ENCODE results near the gene BAZ2B. TPM values are rescaled to one million over a fixed set of nuclear protein-coding genes. Genes with fewer than 3 reads are reported as not detected.
A peak's percentile ranks its signal among the peaks of the same experiment; 100 is the strongest.

BAZ2B gene
- total RNA-seq, 2 experiments from 2014 or later = 17.9 to 18.5 TPM

GRCh38 chr2:159285433-159285832 is 330.9 kb downstream of the BAZ2B start:
- TF ChIP-seq, protein P1, sequence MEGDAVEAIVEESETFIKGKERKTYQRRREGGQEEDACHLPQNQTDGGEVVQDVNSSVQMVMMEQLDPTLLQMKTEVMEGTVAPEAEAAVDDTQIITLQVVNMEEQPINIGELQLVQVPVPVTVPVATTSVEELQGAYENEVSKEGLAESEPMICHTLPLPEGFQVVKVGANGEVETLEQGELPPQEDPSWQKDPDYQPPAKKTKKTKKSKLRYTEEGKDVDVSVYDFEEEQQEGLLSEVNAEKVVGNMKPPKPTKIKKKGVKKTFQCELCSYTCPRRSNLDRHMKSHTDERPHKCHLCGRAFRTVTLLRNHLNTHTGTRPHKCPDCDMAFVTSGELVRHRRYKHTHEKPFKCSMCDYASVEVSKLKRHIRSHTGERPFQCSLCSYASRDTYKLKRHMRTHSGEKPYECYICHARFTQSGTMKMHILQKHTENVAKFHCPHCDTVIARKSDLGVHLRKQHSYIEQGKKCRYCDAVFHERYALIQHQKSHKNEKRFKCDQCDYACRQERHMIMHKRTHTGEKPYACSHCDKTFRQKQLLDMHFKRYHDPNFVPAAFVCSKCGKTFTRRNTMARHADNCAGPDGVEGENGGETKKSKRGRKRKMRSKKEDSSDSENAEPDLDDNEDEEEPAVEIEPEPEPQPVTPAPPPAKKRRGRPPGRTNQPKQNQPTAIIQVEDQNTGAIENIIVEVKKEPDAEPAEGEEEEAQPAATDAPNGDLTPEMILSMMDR (IDR thresholded peaks at IDR 0.05) = no peak
- peaks cover 20% of the 10 kb centered on the region for H3K36me3 Mint-ChIP-seq (ENCODE audit: low read depth)
- peak overlapping the region; percentile 88 for H3K4me3 ChIP-seq (ENCODE audit: low read length)
- POLR2A ChIA-PET = interaction anchor here (2.2 to 3.4 kb wide), 2 partner anchors 75 to 427 kb away, joined by 7 to 25 read pairs; partner anchors contain the start of gene MARCHF7
- H3K36me3 ChIP-seq (ENCODE audit: insufficient read depth, low read length) = peaks cover 4% of the 10 kb centered on the region
- H3K4me1 Mint-ChIP-seq (ENCODE audit: low read depth) = peaks cover 38% of the 10 kb centered on the region
- DNase-seq = peak in 1 of 14 experiments; percentile 23
- peak overlapping the region; percentile 81 for H3K27ac Mint-ChIP-seq
- peaks cover 20% of the 10 kb centered on the region for H3K4me1 ChIP-seq (ENCODE audit: insufficient read depth, low read length)
- ATAC-seq (ENCODE audit: poor library complexity) = no peak
- H3K4me3 Mint-ChIP-seq = peak overlapping the region; percentile 84
- H3K27ac ChIP-seq (ENCODE audit: low read depth in 1 of 2, low read length in 2 of 2) = no peak overlapping the region
- intact Hi-C loops (cut with DNase I, micrococcal nuclease) = loop anchor here (5.0 to 10.0 kb wide), 4 partner anchors 427 to 1869 kb away; partner anchors contain the start of genes CCDC148 (in 1 of the 2), MARCHF7 (in 1 of the 2) and PKP4 (in 1 of the 2)
- H3K27me3 Mint-ChIP-seq = no peaks in the 10 kb centered on the region
- H3K9me3 ChIP-seq (ENCODE audit: control insufficient read depth in 1 of 2, insufficient read depth in 1 of 2, low read length in 2 of 2) = no peaks in the 10 kb centered on the region
- no peaks in the 10 kb centered on the region for H3K27me3 ChIP-seq (ENCODE audit: control insufficient read depth in 1 of 2, insufficient read depth in 2 of 2, low read length in 2 of 2)
- H3K9me3 Mint-ChIP-seq = no peaks in the 10 kb centered on the region
- CTCF ChIA-PET = no interaction called here

GRCh38 chr2:159283529-159283928 is 332.8 kb downstream of the BAZ2B start:
- TF ChIP-seq, protein P1 (IDR thresholded peaks at IDR 0.05) = no peak
- no peaks in the 10 kb centered on the region for H3K27me3 ChIP-seq (ENCODE audit: control insufficient read depth in 1 of 2, insufficient read depth in 2 of 2, low read length in 2 of 2)
- H3K27ac ChIP-seq (ENCODE audit: low read depth in 1 of 2, low read length in 2 of 2) = no peak overlapping the region
- POLR2A ChIA-PET = interaction anchor here (0.6 kb wide), 1 partner anchor 132 kb away, joined by 3 read pairs; no protein-coding TSS in a partner anchor
- H3K4me1 ChIP-seq (ENCODE audit: insufficient read depth, low read length) = peaks cover 17% of the 10 kb centered on the region
- H3K36me3 Mint-ChIP-seq (ENCODE audit: low read depth) = peaks cover 36% of the 10 kb centered on the region
- intact Hi-C loops (cut with DNase I, micrococcal nuclease) = loop anchor here in 1 of 2 experiments (10.0 kb wide), 3 partner anchors 829 to 1871 kb away; partner anchors contain the start of genes CCDC148 and PKP4
- peaks cover 4% of the 10 kb centered on the region for H3K36me3 ChIP-seq (ENCODE audit: insufficient read depth, low read length)
- peaks cover 33% of the 10 kb centered on the region for H3K4me1 Mint-ChIP-seq (ENCODE audit: low read depth)
- H3K27me3 Mint-ChIP-seq = no peaks in the 10 kb centered on the region
- H3K9me3 ChIP-seq (ENCODE audit: control insufficient read depth in 1 of 2, insufficient read depth in 1 of 2, low read length in 2 of 2) = no peaks in the 10 kb centered on the region
- no peak overlapping the region for H3K4me3 ChIP-seq (ENCODE audit: low read length)
- no peak overlapping the region for H3K27ac Mint-ChIP-seq
- DNase-seq (no peak), ATAC-seq (ENCODE audit: poor library complexity) (no peak)
- H3K4me3 Mint-ChIP-seq = peak overlapping the region; percentile 61
- CTCF ChIA-PET = interaction anchor here (1.0 kb wide), 1 partner anchor 20 kb away, joined by 3 read pairs; no protein-coding TSS in a partner anchor
- no peaks in the 10 kb centered on the region for H3K9me3 Mint-ChIP-seq

DNA sequence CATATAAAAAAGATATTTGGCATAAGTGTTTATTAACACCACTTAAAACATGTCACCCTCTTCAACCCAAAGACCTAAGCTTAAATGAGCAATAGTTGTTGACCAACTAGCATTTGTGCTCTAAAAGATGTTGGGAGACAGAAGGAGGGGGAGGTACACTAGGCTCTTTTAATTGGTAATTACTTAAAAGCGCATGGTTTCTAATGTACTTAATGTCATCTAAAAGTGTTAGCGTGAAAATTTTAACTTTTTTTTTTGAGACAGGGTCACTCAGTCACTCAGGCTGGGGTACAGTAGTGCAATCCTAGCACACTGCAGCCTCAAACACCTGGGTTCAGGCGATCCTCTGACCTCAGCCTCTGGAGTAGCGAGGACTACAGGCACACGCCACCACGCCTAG is 335.3 kb downstream of the BAZ2B start:
- CTCF ChIA-PET = interaction anchor here (0.7 kb wide), 1 partner anchor 15 kb away, joined by 4 read pairs; no protein-coding TSS in a partner anchor
- DNase-seq (no peak), ATAC-seq (ENCODE audit: poor library complexity) (no peak)
- no peaks in the 10 kb centered on the region for H3K27me3 ChIP-seq (ENCODE audit: control insufficient read depth in 1 of 2, insufficient read depth in 2 of 2, low read length in 2 of 2)
- peaks cover 21% of the 10 kb centered on the region for H3K4me1 Mint-ChIP-seq (ENCODE audit: low read depth)
- no peak overlapping the region for H3K27ac ChIP-seq (ENCODE audit: low read depth in 1 of 2, low read length in 2 of 2)
- H3K4me1 ChIP-seq (ENCODE audit: insufficient read depth, low read length) = peaks cover 8% of the 10 kb centered on the region
- POLR2A ChIA-PET = no interaction called here
- intact Hi-C loops (cut with DNase I, micrococcal nuclease) = loop anchor here in 1 of 2 experiments (10.0 kb wide), 3 partner anchors 826 to 1874 kb away; partner anchors contain the start of genes CCDC148 and PKP4
- no peak overlapping the region for H3K4me3 Mint-ChIP-seq
- H3K27me3 Mint-ChIP-seq = no peaks in the 10 kb centered on the region
- H3K27ac Mint-ChIP-seq = no peak overlapping the region
- no peaks in the 10 kb centered on the region for H3K9me3 Mint-ChIP-seq
- H3K36me3 ChIP-seq (ENCODE audit: insufficient read depth, low read length) = peaks cover 4% of the 10 kb centered on the region
- TF ChIP-seq, protein P1 (IDR thresholded peaks at IDR 0.05) = no peak
- peaks cover 47% of the 10 kb centered on the region for H3K36me3 Mint-ChIP-seq (ENCODE audit: low read depth)
- no peak overlapping the region for H3K4me3 ChIP-seq (ENCODE audit: low read length)
- no peaks in the 10 kb centered on the region for H3K9me3 ChIP-seq (ENCODE audit: control insufficient read depth in 1 of 2, insufficient read depth in 1 of 2, low read length in 2 of 2)
